Tibial nerve (tissue), 3 donors: ENCODE measurements around the gene WDR12.
"Not testable (repeated sequence)": the region's sequence is repeated elsewhere in the genome, so short reads cannot be mapped to it uniquely, and the experiment has no call there.

Experiments
- CTCF ChIP-seq, 5 experiments: fragments of 200-600 bp in 3 of 5; fragments of 450-650 bp in 2 of 5; sonication (generic) in 3 of 5; IDR thresholded peaks; one replicate each; pipeline ENCODE4 v1.5.1; 2016 to 2019; ENCODE audit warnings: antibody characterized with exemption in 5 of 5, mild to moderate bottlenecking in 3 of 5, moderate library complexity in 2 of 5
- POLR2A ChIP-seq, 2 donors: fragments of 450-650 bp; IDR thresholded peaks; one replicate each; pipeline ENCODE4 v1.6.1; 2017; ENCODE audit warnings: antibody characterized with exemption in 2 of 2, mild to moderate bottlenecking in 2 of 2, moderate library complexity in 2 of 2

- TF ChIP-seq POLR2A, CTCF (IDR thresholded peaks at IDR 0.05): not testable (repeated sequence)
Measured at GRCh38 chr2:202849343-202849742, 62.1 kb downstream of the WDR12 start.
